SK-N-SH (cell line): Measurements from ENCODE around the gene ZBTB3. TPM values are rescaled to one million over a fixed set of nuclear protein-coding genes. Genes with fewer than 3 reads are reported as not detected.

Experiments used
- CHD2 ChIP-seq: fragments of 150-350 bp; IDR thresholded peaks from 2 replicates; pipeline ENCODE4 v1.6.1; 2018; ENCODE audit warnings: low read length; ENCODE audit not compliant: partially characterized antibody
- CTCF ChIP-seq: fragments of 200-600 bp; sonication (generic); IDR thresholded peaks from 2 replicates; pipeline ENCODE4 v1.6.1; 2017; ENCODE audit warnings: antibody characterized with exemption, mild to moderate bottlenecking, moderate library complexity
- ELF1 ChIP-seq: IDR thresholded peaks from 2 replicates; pipeline ENCODE4 v1.4.0; 2012
- EP300 ChIP-seq, 2 experiments: IDR thresholded peaks; 2 replicates each; pipeline versions ENCODE4 v1.4.0 to v1.6.1; 2012; ENCODE audit warnings: borderline replicate concordance in 1 of 2, low read depth in 1 of 2, low read length in 1 of 2
- FOSL2 ChIP-seq: IDR thresholded peaks from 2 replicates; pipeline ENCODE4 v1.4.0; 2012; ENCODE audit warnings: low read depth, mild to moderate bottlenecking, moderate library complexity, borderline replicate concordance
- FOXJ3 ChIP-seq: sonication (generic); formaldehyde crosslinking; IDR thresholded peaks from 2 replicates; pipeline ENCODE4 v1.5.1; 2020; ENCODE audit warnings: mild to moderate bottlenecking, missing genetic modification reagents
- GABPA ChIP-seq: IDR thresholded peaks from 2 replicates; pipeline ENCODE4 v1.4.0; 2012; ENCODE audit warnings: low read depth, mild to moderate bottlenecking
- MEF2A ChIP-seq: IDR thresholded peaks from 2 replicates; pipeline ENCODE4 v1.4.0; 2012; ENCODE audit warnings: low read depth, borderline replicate concordance
- MXI1 ChIP-seq: IDR thresholded peaks from 2 replicates; pipeline ENCODE4 v1.6.1; 2012; ENCODE audit warnings: mild to moderate bottlenecking, low read depth, low read length, improper control_type of control experiment
- NFIC ChIP-seq: IDR thresholded peaks from 2 replicates; pipeline ENCODE4 v1.4.0; 2012; ENCODE audit warnings: borderline replicate concordance
- POLR2AphosphoS5 ChIP-seq: IDR thresholded peaks from 2 replicates; pipeline ENCODE4 v1.6.1; 2012; ENCODE audit warnings: low read depth, low read length
- RAD21 ChIP-seq: IDR thresholded peaks from 2 replicates; pipeline ENCODE4 v1.6.1; 2012; ENCODE audit warnings: mild to moderate bottlenecking, low read length
- RCOR1 ChIP-seq: fragments of 150-350 bp; IDR thresholded peaks from 2 replicates; pipeline ENCODE4 v1.6.1; 2017; ENCODE audit warnings: antibody characterized with exemption, low read length
- RFX5 ChIP-seq: IDR thresholded peaks from 2 replicates; pipeline ENCODE4 v1.6.1; 2012; ENCODE audit warnings: mild to moderate bottlenecking, improper control_type of control experiment, low read length
- RXRA ChIP-seq: IDR thresholded peaks from 2 replicates; pipeline ENCODE4 v1.4.0; 2012; ENCODE audit warnings: low read depth, mild to moderate bottlenecking, borderline replicate concordance
- SMC3 ChIP-seq: IDR thresholded peaks from 2 replicates; pipeline ENCODE4 v1.6.1; 2012; ENCODE audit warnings: low read depth, low read length, improper control_type of control experiment
- TAF1 ChIP-seq: IDR thresholded peaks from 2 replicates; pipeline ENCODE4 v1.6.1; 2012; ENCODE audit warnings: low read depth, mild to moderate bottlenecking, low read length, moderate library complexity, borderline replicate concordance
- TCF12 ChIP-seq: IDR thresholded peaks from 2 replicates; pipeline ENCODE4 v1.4.0; 2012
- TEAD4 ChIP-seq: IDR thresholded peaks from 2 replicates; pipeline ENCODE4 v1.4.0; 2012; ENCODE audit warnings: mild to moderate bottlenecking, borderline replicate concordance; ENCODE audit not compliant: insufficient read depth
- YY1 ChIP-seq: IDR thresholded peaks from 2 replicates; pipeline ENCODE4 v1.4.0; 2012; ENCODE audit warnings: low read depth, mild to moderate bottlenecking
- polyA plus RNA-seq, 3 experiments: library from polyadenylated mRNA; depleted of rRNA; stranded (reverse); fragments of >200 nt; gene quantifications; 2 replicates each; pipeline ENCODE4 v1.2.3, GENCODE V29; 2012
- TF ChIP-seq, protein P1 (sequence below): IDR thresholded peaks from 2 replicates; pipeline ENCODE4; 2012
- TF ChIP-seq, protein P2 (sequence below): IDR thresholded peaks from 2 replicates; pipeline ENCODE4 v1.6.1; 2012; ENCODE audit warnings: mild to moderate bottlenecking, low read depth, low read length, moderate library complexity
- TF ChIP-seq, protein P3 (sequence below): IDR thresholded peaks from 2 replicates; pipeline ENCODE4 v1.4.0; 2012; ENCODE audit warnings: low read depth, borderline replicate concordance

Gene ZBTB3
- polyA plus RNA-seq, 1 of the 3 experiments (the other 2 are of a cell fraction), result 2.1 TPM

DNA sequence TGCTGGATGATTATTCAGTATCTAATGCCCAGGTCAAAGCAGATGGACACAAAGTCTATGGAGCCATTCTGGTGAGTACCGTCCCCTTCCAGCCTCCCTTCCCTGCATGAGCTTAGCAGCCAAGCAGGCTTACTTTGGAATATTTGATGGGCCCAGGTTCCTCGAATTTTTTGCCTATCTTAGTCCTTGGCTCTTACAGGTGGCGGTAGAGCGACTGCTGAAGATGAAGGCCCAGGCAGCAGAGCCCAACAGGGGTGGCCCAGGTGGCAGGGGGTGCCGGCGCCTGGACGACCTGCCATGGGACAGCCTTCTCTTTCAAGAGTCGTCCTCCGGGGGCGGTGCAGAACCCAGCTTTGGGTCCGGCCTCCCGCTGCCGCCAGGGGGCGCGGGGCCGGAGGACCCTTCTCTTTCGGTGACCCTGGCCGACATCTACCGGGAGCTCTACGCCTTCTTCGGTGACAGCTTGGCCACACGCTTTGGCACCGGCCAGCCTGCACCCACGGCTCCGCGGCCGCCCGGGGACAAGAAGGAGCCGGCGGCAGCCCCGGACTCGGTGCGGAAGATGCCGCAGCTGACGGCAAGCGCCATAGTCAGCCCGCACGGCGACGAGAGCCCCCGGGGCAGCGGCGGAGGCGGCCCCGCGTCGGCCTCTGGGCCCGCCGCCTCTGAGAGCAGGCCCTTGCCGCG, 32.5 kb upstream of the ZBTB3 start (continued):
- no peak for TF ChIP-seq FOXJ3 (CRISPR knock-in tag)
- TF ChIP-seq RXRA, result no peak
- peak; percentile 81 for TF ChIP-seq SMC3
- peak; percentile 30; the same call in 1 of the 2 replicates for TF ChIP-seq YY1
- TF ChIP-seq ELF1, result no peak
- TF ChIP-seq TAF1, result peak; percentile 41; the same call in 1 of the 2 replicates
- peak; percentile 59 for TF ChIP-seq RAD21
- TF ChIP-seq, protein P1, sequence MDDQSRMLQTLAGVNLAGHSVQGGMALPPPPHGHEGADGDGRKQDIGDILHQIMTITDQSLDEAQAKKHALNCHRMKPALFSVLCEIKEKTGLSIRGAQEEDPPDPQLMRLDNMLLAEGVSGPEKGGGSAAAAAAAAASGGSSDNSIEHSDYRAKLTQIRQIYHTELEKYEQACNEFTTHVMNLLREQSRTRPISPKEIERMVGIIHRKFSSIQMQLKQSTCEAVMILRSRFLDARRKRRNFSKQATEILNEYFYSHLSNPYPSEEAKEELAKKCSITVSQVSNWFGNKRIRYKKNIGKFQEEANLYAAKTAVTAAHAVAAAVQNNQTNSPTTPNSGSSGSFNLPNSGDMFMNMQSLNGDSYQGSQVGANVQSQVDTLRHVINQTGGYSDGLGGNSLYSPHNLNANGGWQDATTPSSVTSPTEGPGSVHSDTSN, result no peak
- TF ChIP-seq MEF2A, result no peak
- TF ChIP-seq FOSL2, result no peak
- no peak for TF ChIP-seq NFIC
- TF ChIP-seq POLR2AphosphoS5, result peak; percentile 27; the same call in 1 of the 2 replicates
- TF ChIP-seq EP300 (IDR thresholded peaks at IDR 0.05; ENCODE audit: borderline replicate concordance in 1 of 2, low read depth in 1 of 2, low read length in 1 of 2), result no peak
- TF ChIP-seq, protein P2, sequence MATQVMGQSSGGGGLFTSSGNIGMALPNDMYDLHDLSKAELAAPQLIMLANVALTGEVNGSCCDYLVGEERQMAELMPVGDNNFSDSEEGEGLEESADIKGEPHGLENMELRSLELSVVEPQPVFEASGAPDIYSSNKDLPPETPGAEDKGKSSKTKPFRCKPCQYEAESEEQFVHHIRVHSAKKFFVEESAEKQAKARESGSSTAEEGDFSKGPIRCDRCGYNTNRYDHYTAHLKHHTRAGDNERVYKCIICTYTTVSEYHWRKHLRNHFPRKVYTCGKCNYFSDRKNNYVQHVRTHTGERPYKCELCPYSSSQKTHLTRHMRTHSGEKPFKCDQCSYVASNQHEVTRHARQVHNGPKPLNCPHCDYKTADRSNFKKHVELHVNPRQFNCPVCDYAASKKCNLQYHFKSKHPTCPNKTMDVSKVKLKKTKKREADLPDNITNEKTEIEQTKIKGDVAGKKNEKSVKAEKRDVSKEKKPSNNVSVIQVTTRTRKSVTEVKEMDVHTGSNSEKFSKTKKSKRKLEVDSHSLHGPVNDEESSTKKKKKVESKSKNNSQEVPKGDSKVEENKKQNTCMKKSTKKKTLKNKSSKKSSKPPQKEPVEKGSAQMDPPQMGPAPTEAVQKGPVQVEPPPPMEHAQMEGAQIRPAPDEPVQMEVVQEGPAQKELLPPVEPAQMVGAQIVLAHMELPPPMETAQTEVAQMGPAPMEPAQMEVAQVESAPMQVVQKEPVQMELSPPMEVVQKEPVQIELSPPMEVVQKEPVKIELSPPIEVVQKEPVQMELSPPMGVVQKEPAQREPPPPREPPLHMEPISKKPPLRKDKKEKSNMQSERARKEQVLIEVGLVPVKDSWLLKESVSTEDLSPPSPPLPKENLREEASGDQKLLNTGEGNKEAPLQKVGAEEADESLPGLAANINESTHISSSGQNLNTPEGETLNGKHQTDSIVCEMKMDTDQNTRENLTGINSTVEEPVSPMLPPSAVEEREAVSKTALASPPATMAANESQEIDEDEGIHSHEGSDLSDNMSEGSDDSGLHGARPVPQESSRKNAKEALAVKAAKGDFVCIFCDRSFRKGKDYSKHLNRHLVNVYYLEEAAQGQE, result 0 out of 2 replicates have a peak, but pooled peaks have one; percentile 8
- TF ChIP-seq GABPA, result no peak
- TF ChIP-seq RFX5, result 0 out of 2 replicates have a peak, but pooled peaks have one; percentile 15
- 0 out of 2 replicates have a peak, but pooled peaks have one; percentile 10 for TF ChIP-seq TEAD4
- TF ChIP-seq, protein P3, sequence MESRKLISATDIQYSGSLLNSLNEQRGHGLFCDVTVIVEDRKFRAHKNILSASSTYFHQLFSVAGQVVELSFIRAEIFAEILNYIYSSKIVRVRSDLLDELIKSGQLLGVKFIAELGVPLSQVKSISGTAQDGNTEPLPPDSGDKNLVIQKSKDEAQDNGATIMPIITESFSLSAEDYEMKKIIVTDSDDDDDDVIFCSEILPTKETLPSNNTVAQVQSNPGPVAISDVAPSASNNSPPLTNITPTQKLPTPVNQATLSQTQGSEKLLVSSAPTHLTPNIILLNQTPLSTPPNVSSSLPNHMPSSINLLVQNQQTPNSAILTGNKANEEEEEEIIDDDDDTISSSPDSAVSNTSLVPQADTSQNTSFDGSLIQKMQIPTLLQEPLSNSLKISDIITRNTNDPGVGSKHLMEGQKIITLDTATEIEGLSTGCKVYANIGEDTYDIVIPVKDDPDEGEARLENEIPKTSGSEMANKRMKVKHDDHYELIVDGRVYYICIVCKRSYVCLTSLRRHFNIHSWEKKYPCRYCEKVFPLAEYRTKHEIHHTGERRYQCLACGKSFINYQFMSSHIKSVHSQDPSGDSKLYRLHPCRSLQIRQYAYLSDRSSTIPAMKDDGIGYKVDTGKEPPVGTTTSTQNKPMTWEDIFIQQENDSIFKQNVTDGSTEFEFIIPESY, result no peak
- peak; percentile 91 for TF ChIP-seq CTCF
- no peak for TF ChIP-seq RCOR1
- TF ChIP-seq MXI1, result peak; percentile 71; the same call in 1 of the 2 replicates
- TF ChIP-seq TCF12, result no peak
- TF ChIP-seq CHD2, result peak; percentile 43
